Measurements from ENCODE around the gene ANKS1A.

DNA sequence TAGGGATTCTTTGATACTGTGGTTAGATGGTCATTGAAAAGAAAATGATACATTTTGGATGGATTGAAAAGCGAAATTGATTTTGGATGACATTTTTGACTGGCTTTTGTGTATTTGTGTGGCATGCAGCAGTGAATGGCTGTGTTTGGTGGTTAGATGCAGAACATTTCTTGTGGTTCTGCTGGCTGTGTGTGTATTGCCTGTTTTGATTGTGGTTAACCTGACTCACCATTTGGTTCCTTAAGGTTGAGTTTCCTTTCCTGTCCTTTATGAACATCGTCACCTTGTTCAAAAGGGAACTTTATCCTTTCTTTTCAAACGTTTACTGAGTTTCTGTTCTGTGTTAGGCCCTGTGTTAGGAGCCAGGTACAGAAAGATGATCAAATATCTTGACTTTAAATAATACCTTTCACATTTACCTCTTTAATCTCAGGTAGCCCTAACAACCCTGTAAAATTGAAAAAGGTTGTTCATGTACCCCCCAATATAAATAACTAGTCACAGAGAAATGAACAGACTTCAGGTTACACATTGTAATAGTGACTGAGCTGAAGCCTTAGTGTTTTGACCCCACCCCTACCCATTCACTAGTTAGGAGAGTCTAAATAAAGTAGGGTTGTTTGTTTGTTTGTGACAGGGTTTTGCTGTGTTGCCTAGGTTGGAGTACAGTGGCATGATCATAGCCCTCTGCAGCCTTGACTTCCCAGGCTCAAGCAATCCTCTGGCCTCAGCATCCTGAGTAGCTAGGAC, 23.8 kb downstream of the ANKS1A start:
- no peak for TF ChIP-seq ZNF514 (tag by site-specific recombination; IDR thresholded peaks at IDR 0.05)
- TF ChIP-seq ZNF768 (tag by site-specific recombination; IDR thresholded peaks at IDR 0.05) = no peak
- TF ChIP-seq REST (tag by site-specific recombination; IDR thresholded peaks at IDR 0.05) = no peak
- TF ChIP-seq, protein P1, sequence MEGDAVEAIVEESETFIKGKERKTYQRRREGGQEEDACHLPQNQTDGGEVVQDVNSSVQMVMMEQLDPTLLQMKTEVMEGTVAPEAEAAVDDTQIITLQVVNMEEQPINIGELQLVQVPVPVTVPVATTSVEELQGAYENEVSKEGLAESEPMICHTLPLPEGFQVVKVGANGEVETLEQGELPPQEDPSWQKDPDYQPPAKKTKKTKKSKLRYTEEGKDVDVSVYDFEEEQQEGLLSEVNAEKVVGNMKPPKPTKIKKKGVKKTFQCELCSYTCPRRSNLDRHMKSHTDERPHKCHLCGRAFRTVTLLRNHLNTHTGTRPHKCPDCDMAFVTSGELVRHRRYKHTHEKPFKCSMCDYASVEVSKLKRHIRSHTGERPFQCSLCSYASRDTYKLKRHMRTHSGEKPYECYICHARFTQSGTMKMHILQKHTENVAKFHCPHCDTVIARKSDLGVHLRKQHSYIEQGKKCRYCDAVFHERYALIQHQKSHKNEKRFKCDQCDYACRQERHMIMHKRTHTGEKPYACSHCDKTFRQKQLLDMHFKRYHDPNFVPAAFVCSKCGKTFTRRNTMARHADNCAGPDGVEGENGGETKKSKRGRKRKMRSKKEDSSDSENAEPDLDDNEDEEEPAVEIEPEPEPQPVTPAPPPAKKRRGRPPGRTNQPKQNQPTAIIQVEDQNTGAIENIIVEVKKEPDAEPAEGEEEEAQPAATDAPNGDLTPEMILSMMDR (tag by site-specific recombination; IDR thresholded peaks at IDR 0.05) = no peak
- no peak for TF ChIP-seq ZNF76 (tag by site-specific recombination; IDR thresholded peaks at IDR 0.05; ENCODE audit: borderline replicate concordance, low read depth)
- TF ChIP-seq ZNF366 (tag by site-specific recombination; conservative IDR thresholded peaks at IDR 0.05) = no peak
- no peak for TF ChIP-seq ZBTB7A (tag by site-specific recombination; IDR thresholded peaks at IDR 0.05; ENCODE audit: low read depth)
- no peak for TF ChIP-seq ZBTB10 (tag by site-specific recombination; IDR thresholded peaks at IDR 0.05)
- TF ChIP-seq, protein P2, sequence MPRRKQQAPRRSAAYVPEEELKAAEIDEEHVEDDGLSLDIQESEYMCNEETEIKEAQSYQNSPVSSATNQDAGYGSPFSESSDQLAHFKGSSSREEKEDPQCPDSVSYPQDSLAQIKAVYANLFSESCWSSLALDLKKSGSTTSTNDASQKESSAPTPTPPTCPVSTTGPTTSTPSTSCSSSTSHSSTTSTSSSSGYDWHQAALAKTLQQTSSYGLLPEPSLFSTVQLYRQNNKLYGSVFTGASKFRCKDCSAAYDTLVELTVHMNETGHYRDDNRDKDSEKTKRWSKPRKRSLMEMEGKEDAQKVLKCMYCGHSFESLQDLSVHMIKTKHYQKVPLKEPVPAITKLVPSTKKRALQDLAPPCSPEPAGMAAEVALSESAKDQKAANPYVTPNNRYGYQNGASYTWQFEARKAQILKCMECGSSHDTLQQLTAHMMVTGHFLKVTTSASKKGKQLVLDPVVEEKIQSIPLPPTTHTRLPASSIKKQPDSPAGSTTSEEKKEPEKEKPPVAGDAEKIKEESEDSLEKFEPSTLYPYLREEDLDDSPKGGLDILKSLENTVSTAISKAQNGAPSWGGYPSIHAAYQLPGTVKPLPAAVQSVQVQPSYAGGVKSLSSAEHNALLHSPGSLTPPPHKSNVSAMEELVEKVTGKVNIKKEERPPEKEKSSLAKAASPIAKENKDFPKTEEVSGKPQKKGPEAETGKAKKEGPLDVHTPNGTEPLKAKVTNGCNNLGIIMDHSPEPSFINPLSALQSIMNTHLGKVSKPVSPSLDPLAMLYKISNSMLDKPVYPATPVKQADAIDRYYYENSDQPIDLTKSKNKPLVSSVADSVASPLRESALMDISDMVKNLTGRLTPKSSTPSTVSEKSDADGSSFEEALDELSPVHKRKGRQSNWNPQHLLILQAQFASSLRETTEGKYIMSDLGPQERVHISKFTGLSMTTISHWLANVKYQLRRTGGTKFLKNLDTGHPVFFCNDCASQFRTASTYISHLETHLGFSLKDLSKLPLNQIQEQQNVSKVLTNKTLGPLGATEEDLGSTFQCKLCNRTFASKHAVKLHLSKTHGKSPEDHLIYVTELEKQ (tag by site-specific recombination; IDR thresholded peaks at IDR 0.05; ENCODE audit: borderline replicate concordance) = no peak

All from HEK293 (cell line).